AG04450 (cell line): ENCODE measurements around the gene CELSR2. TPM values are rescaled to one million over a fixed set of nuclear protein-coding genes. Genes with fewer than 3 reads are reported as not detected.

Experiments
- CTCF ChIA-PET: fragments of 300-600, 350-600 bp; formaldehyde crosslinking; extraction: SDS; loops from one replicate; lab custom pipeline; 2022; ENCODE audit warnings: antibody characterized with exemption, inconsistent platforms; lab: Charles Lee
- POLR2A ChIA-PET: fragments of 350-600 bp; formaldehyde crosslinking; extraction: SDS; loops from one replicate; lab custom pipeline; 2021; ENCODE audit warnings: antibody characterized with exemption, inconsistent platforms; lab: Yijun Ruan, JAX
- DNase-seq: peaks from one replicate; pipeline ENCODE4 v3.0.0-alpha.2; 2011; ENCODE audit warnings: low read depth, low spot score
- H3K27ac ChIP-seq: one replicate; pipeline ENCODE4 v1.5.1; 2012; ENCODE audit warnings: low read depth, low read length, control low read depth
- H3K27me3 ChIP-seq: one replicate; pipeline ENCODE4 v1.6.0; 2012; ENCODE audit warnings: low read length; ENCODE audit not compliant: control insufficient read depth, insufficient read depth
- H3K4me3 ChIP-seq: 2 replicates; pipeline ENCODE4 v1.5.1; 2011; ENCODE audit warnings: mild to moderate bottlenecking, low read depth, low read length, control low read depth
- H3K9me3 ChIP-seq: 2 replicates; pipeline ENCODE4 v1.5.1; 2012; ENCODE audit warnings: low read length; ENCODE audit not compliant: control insufficient read depth, insufficient read depth
- CTCF ChIP-seq: IDR thresholded peaks from 2 replicates; pipeline ENCODE4 v1.5.1; 2011; ENCODE audit warnings: low read depth, low read length, control low read depth, inconsistent platforms
- polyA plus RNA-seq: library from polyadenylated mRNA; depleted of rRNA; stranded (reverse); fragments of >200 nt; gene quantifications from 2 replicates; pipeline ENCODE4 v1.2.3, GENCODE V29; 2011

The CELSR2 gene
- polyA plus RNA-seq, 1 experiment = 1.1 TPM

GRCh38 chr1:109239047-109239408, 10.3 kb upstream of the CELSR2 start:
- Histone ChIP-seq H3K9me3 (no peaks in the 10 kb centered on the region), H3K4me3 (no peak overlapping the region), H3K27me3 (no peaks in the 10 kb centered on the region), H3K27ac (no peak overlapping the region)
- no peak for DNase-seq
- POLR2A ChIA-PET = interaction anchor here (0.8 to 1.5 kb wide), 3 partner anchors 12 to 187 kb away, joined by 3 to 4 read pairs (median 3); partner anchors contain the start of gene PSMA5
- TF ChIP-seq CTCF = no peak
- CTCF ChIA-PET = interaction anchor here (0.9 to 2.2 kb wide), 10 partner anchors 8 to 176 kb away, joined by 3 to 7 read pairs (median 4); partner anchors contain the start of genes CELSR2 and SORT1

GRCh38 chr1:109239409-109240068, 9.8 kb upstream of the CELSR2 start:
- no peak for DNase-seq
- TF ChIP-seq CTCF = peak; percentile 66
- CTCF ChIA-PET = interaction anchor here (0.6 to 2.2 kb wide), 13 partner anchors 8 to 176 kb away, joined by 3 to 7 read pairs (median 3); partner anchors contain the start of genes CELSR2 and SORT1
- no peaks in the 10 kb centered on the region for H3K9me3 ChIP-seq
- no peaks in the 10 kb centered on the region for H3K27me3 ChIP-seq
- peak overlapping the region; percentile 73 for H3K27ac ChIP-seq
- POLR2A ChIA-PET = interaction anchor here (0.8 to 1.5 kb wide), 4 partner anchors 12 to 187 kb away, joined by 3 to 4 read pairs (median 4); partner anchors contain the start of gene PSMA5
- no peak overlapping the region for H3K4me3 ChIP-seq

GRCh38 chr1:109240158-109241152, 8.9 kb upstream of the CELSR2 start:
- no peaks in the 10 kb centered on the region for H3K27me3 ChIP-seq
- 0 out of 2 replicates have a peak overlapping the region, but pooled peaks have one; percentile 7 for H3K4me3 ChIP-seq
- no peak for DNase-seq
- peak overlapping the region; percentile 73 for H3K27ac ChIP-seq
- no peaks in the 10 kb centered on the region for H3K9me3 ChIP-seq
- POLR2A ChIA-PET = interaction anchor here (1.0 to 1.5 kb wide), 5 partner anchors 9 to 140 kb away, joined by 3 to 4 read pairs (median 4); no protein-coding TSS in a partner anchor
- CTCF ChIA-PET = interaction anchor here (0.7 to 2.2 kb wide), 8 partner anchors 7 to 162 kb away, joined by 3 to 7 read pairs (median 4); partner anchors contain the start of genes CELSR2 and SORT1
- TF ChIP-seq CTCF = no peak

GRCh38 chr1:109241344-109241743, 8.0 kb upstream of the CELSR2 start:
- Histone ChIP-seq H3K9me3 (no peaks in the 10 kb centered on the region), H3K27ac (no peak overlapping the region), H3K4me3 (no peak overlapping the region), H3K27me3 (no peaks in the 10 kb centered on the region)
- ChIA-PET CTCF (no interaction called here), POLR2A (no interaction called here)
- TF ChIP-seq CTCF = no peak
- no peak for DNase-seq
